ENCODE measurements around the gene AVL9. TPM values are rescaled to one million over a fixed set of nuclear protein-coding genes. Genes with fewer than 3 reads are reported as not detected.

Gene AVL9
- total and polyA plus RNA-seq, 9 of the 15 experiments (the other 6 are each of a cell fraction or from before 2014, with no cell fraction given) = 6.4 to 66.2 (median 30.1) TPM

DNA sequence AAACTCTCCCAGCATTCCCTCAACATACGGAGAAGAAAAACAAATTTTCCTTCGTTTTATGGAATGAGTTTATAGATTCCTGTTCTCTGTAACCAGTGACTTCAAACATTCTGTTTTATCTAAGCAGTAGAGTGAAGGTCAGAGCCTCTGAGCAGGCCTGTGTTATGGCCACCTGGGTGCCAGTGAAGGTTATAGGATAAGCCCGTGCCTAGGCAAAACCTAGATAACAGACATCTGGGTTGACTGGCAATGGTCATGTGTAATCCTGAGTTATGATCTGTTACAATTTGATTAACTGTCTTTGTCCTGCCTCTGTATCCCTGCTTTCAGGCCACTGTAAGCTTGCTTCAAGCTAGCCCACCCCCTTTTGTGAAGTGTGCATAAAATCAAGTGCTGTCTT, 13.4 kb upstream of the AVL9 start:
- Histone ChIP-seq H3K9me1 (ENCODE audit: control insufficient read depth, insufficient read depth, low read length) (no peaks in the 10 kb centered on the region), H3K4me2 (ENCODE audit: insufficient read depth, low read length) (no peak overlapping the region; the same call in 1 of the 2 replicates), H3K36me3 (ENCODE audit: control insufficient read depth, insufficient read depth, low read length) (peaks cover 12% of the 10 kb centered on the region; the same call in 2 of the 3 replicates), H4K20me1 (replicated peaks; ENCODE audit: control insufficient read depth, insufficient read depth, low read length) (0 out of 2 replicates have a peak, but pooled peaks cover 3% of the 10 kb centered on the region), H3K4me1 (replicated peaks in 1 of 2; ENCODE audit: control insufficient read depth in 2 of 2, insufficient read depth in 2 of 2, low read length in 2 of 2) (no peaks in the 10 kb centered on the region; a peak in 2 of 5 replicates), H3K4me3 (no peak overlapping the region), H2AFZ (ENCODE audit: low read depth, low read length) (peak overlapping the region; percentile 71), H3K9ac (ENCODE audit: insufficient read depth in 1 of 2, low read depth in 2 of 2, low read length in 2 of 2) (no peak overlapping the region), H3K27ac (ENCODE audit: extremely low read depth, low read depth, low read length) (peak overlapping the region; percentile 26; the same call in 2 of the 3 replicates), H3K27me3 (ENCODE audit: control insufficient read depth in 2 of 2, insufficient read depth in 2 of 2, low read length in 2 of 2) (no peaks in the 10 kb centered on the region), H3K79me2 (ENCODE audit: control insufficient read depth, insufficient read depth, low read length) (no peaks in the 10 kb centered on the region), H3K9me3 (replicated peaks; ENCODE audit: control insufficient read depth, insufficient read depth, low read depth, low read length) (no peaks in the 10 kb centered on the region)
- POLR2A ChIA-PET = interaction anchor here (1.7 kb wide), 1 partner anchor 8 kb away, joined by 5 read pairs; the partner anchor contains the start of gene LSM5
- 18% methylated on average over 3 of the region's 3 CpGs for WGBS (ENCODE audit: insufficient coverage, low coverage, missing lambda C conversion rate)
- intact Hi-C loops (cut with micrococcal nuclease) = no loop called here
- DNase-seq (ENCODE audit: extremely low read depth in 1 of 4, low spot score in 3 of 4) (no peak), ATAC-seq (peak; percentile 68), FAIRE-seq (peak; percentile 40)
- no TSS peak for BruUV-seq (replicated peaks)
- CTCF ChIA-PET (ENCODE audit: low intra/inter-chr PET ratio) = no interaction called here
- TF ChIP-seq ZC3H8 (IDR thresholded peaks at IDR 0.05) (no peak), TCF7 (IDR thresholded peaks at IDR 0.05; ENCODE audit: borderline replicate concordance) (no peak), NFYB (IDR thresholded peaks at IDR 0.05; ENCODE audit: extremely low read depth, insufficient read length) (no peak), CBFA2T3 (IDR thresholded peaks at IDR 0.05) (peak; percentile 42; the same call in 1 of the 2 replicates)
- in situ Hi-C loops (cut with MboI) = no loop called here

DNA sequence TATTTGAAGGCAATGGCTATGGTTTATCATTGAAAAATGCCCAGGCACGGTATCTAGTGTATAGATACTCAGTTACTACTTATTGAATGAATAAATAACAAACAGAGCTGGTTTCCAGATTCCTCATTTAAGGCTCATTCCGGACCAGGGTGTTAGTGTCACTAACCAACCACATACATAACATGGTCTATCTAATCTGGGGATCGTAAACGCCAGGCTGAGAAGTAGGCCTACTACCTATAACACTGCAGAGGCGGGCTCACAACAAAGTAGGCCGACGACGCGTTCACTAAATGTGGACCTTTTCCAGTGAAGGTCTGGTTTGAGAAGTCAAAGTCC, 5.5 kb upstream of the AVL9 start:
- Histone ChIP-seq H3K4me3 (peak overlapping the region; percentile 62), H3K9me1 (ENCODE audit: control insufficient read depth, insufficient read depth, low read length) (no peaks in the 10 kb centered on the region), H3K9me3 (replicated peaks; ENCODE audit: control insufficient read depth, insufficient read depth, low read depth, low read length) (no peaks in the 10 kb centered on the region), H3K9ac (ENCODE audit: insufficient read depth in 1 of 2, low read depth in 2 of 2, low read length in 2 of 2) (peak overlapping the region; percentile 88 to 95), H3K36me3 (ENCODE audit: control insufficient read depth, insufficient read depth, low read length) (peaks cover 33% of the 10 kb centered on the region; the same call in 2 of the 3 replicates), H4K20me1 (replicated peaks; ENCODE audit: control insufficient read depth, insufficient read depth, low read length) (no peaks in the 10 kb centered on the region), H3K4me1 (replicated peaks in 1 of 2; ENCODE audit: control insufficient read depth in 2 of 2, insufficient read depth in 2 of 2, low read length in 2 of 2) (peaks cover 0 to 2% of the 10 kb centered on the region in 2 experiments; a peak in 1 of 5 replicates), H3K27ac (ENCODE audit: extremely low read depth, low read depth, low read length) (peak overlapping the region; percentile 81), H3K27me3 (ENCODE audit: control insufficient read depth in 2 of 2, insufficient read depth in 2 of 2, low read length in 2 of 2) (no peaks in the 10 kb centered on the region), H3K79me2 (ENCODE audit: control insufficient read depth, insufficient read depth, low read length) (peaks cover 29% of the 10 kb centered on the region), H2AFZ (ENCODE audit: low read depth, low read length) (peak overlapping the region; percentile 87), H3K4me2 (ENCODE audit: insufficient read depth, low read length) (peak overlapping the region; percentile 96)
- ChIA-PET POLR2A (interaction anchor here (0.6 to 1.7 kb wide), 8 partner anchors 9 to 778 kb away, joined by 3 to 5 read pairs (median 3); partner anchors contain the start of gene FKBP9), CTCF (ENCODE audit: low intra/inter-chr PET ratio) (no interaction called here)
- peak in 1 of 4 experiments; percentile 17 for DNase-seq (ENCODE audit: extremely low read depth in 1 of 4, low spot score in 3 of 4)
- FAIRE-seq = no peak
- in situ Hi-C loops (cut with MboI) (loop anchor here (5.0 kb wide), 1 partner anchor 747 kb away; no protein-coding TSS in a partner anchor), intact Hi-C loops (cut with micrococcal nuclease) (loop anchor here (2.0 to 10.0 kb wide), 5 partner anchors 63 to 575 kb away; partner anchors contain the start of genes KBTBD2 and NT5C3A)
- peak; percentile 58; the same call in 2 of the 3 replicates for ATAC-seq
- WGBS (ENCODE audit: insufficient coverage, low coverage, missing lambda C conversion rate) = 1% methylated on average over 9 of the region's 9 CpGs
- BruUV-seq (replicated peaks) = TSS peak; percentile 47
- TF ChIP-seq ZNF24 (IDR thresholded peaks at IDR 0.05) = no peak
- no peak for TF ChIP-seq ZNF668 (CRISPR knock-in tag; IDR thresholded peaks at IDR 0.05)
- TF ChIP-seq POLR2A (conservative IDR thresholded peaks at IDR 0.05) = no peak
- TF ChIP-seq ZNF134 (CRISPR knock-in tag; conservative IDR thresholded peaks at IDR 0.05) = 0 out of 2 replicates have a peak, but pooled peaks have one; percentile 5
- TF ChIP-seq CBX8 (IDR thresholded peaks at IDR 0.05; ENCODE audit: borderline replicate concordance, extremely low read depth, low read depth, low read length, poor library complexity, severe bottlenecking) = no peak
- no peak for TF ChIP-seq NCOA6 (IDR thresholded peaks at IDR 0.05)
- no peak for TF ChIP-seq CEBPG (CRISPR knock-in tag; IDR thresholded peaks at IDR 0.05)
- no peak for TF ChIP-seq CEBPG (tag; conservative IDR thresholded peaks at IDR 0.05 in 1 of 2, IDR thresholded peaks at IDR 0.05 in 1 of 2)
- peak; percentile 40; the same call in 1 of the 2 replicates for TF ChIP-seq BACH1 (tag; IDR thresholded peaks at IDR 0.05)
- TF ChIP-seq TGIF2 (CRISPR knock-in tag; IDR thresholded peaks at IDR 0.05) = 0 out of 2 replicates have a peak, but pooled peaks have one; percentile 16
- no peak for TF ChIP-seq PRPF4 (IDR thresholded peaks at IDR 0.05; ENCODE audit: insufficient read depth, low read depth, low read length, poor library complexity, severe bottlenecking)
- TF ChIP-seq PHB (CRISPR knock-in tag; IDR thresholded peaks at IDR 0.05) = no peak
- no peak for TF ChIP-seq ZNF23 (CRISPR knock-in tag; IDR thresholded peaks at IDR 0.05)
- TF ChIP-seq YY1 (IDR thresholded peaks at IDR 0.05; ENCODE audit: borderline replicate concordance in 1 of 3, control insufficient read depth in 1 of 3, extremely low read depth in 1 of 3, insufficient read depth in 3 of 3, insufficient read length in 1 of 3, insufficient replicate concordance in 2 of 3, low read depth in 1 of 3, low read length in 2 of 3) = no peak

All from K562 (cell line).